Muscle layer of duodenum (tissue), 2 donors: ENCODE results near the gene PCK2.

Experiments used
- H3K27ac ChIP-seq: one replicate; pipeline ENCODE4 v1.7.0; 2013; ENCODE audit warnings: mild to moderate bottlenecking, low read length
- H3K27me3 ChIP-seq: one replicate; pipeline ENCODE4 v1.7.0; 2013; ENCODE audit warnings: low read depth, mild to moderate bottlenecking, control low read depth, low read length
- H3K36me3 ChIP-seq, 2 donors: one replicate each; pipeline ENCODE4 v1.7.0; 2013; ENCODE audit warnings: low read length in 2 of 2, control low read depth in 1 of 2, mild to moderate bottlenecking in 1 of 2; ENCODE audit not compliant: insufficient read depth in 2 of 2, control insufficient read depth in 1 of 2
- H3K4me1 ChIP-seq, 2 donors: one replicate each; pipeline ENCODE4 v1.7.0; 2013; ENCODE audit warnings: low read length in 2 of 2, mild to moderate bottlenecking in 2 of 2, control low read depth in 1 of 2, moderate library complexity in 1 of 2; ENCODE audit not compliant: insufficient read depth in 2 of 2, control insufficient read depth in 1 of 2
- H3K4me3 ChIP-seq, 2 donors: one replicate each; pipeline ENCODE4 v1.7.0; 2013; ENCODE audit warnings: low read length in 2 of 2, low read depth in 1 of 2, mild to moderate bottlenecking in 1 of 2
- H3K9me3 ChIP-seq, 2 donors: one replicate each; pipeline ENCODE4 v1.7.0; 2013; ENCODE audit warnings: low read length in 2 of 2, control low read depth in 1 of 2, mild to moderate bottlenecking in 1 of 2; ENCODE audit not compliant: control insufficient read depth in 1 of 2
- donor health status: healthy.

The PCK2 gene

GRCh38 chr14:24055971-24056799 is 37.9 kb upstream of the PCK2 start:
- Histone ChIP-seq H3K36me3 (no peaks in the 10 kb centered on the region), H3K4me1 (peaks cover 0 to 12% of the 10 kb centered on the region in 2 donors), H3K9me3 (no peaks in the 10 kb centered on the region), H3K27me3 (no peaks in the 10 kb centered on the region), H3K4me3 (no peak overlapping the region), H3K27ac (no peak overlapping the region)

- H3K27ac ChIP-seq = no peak overlapping the region
- H3K4me1 ChIP-seq = peaks cover 0 to 7% of the 10 kb centered on the region in 2 donors
- H3K36me3 ChIP-seq = no peaks in the 10 kb centered on the region
- no peaks in the 10 kb centered on the region for H3K27me3 ChIP-seq
- no peaks in the 10 kb centered on the region for H3K9me3 ChIP-seq
- H3K4me3 ChIP-seq = no peak overlapping the region
Measured at GRCh38 chr14:24056800-24057184, 37.3 kb upstream of the PCK2 start.

GRCh38 chr14:24057271-24057670 is 36.8 kb upstream of the PCK2 start:
- Histone ChIP-seq H3K4me3 (no peak overlapping the region), H3K9me3 (no peaks in the 10 kb centered on the region), H3K27me3 (no peaks in the 10 kb centered on the region), H3K27ac (no peak overlapping the region), H3K36me3 (no peaks in the 10 kb centered on the region), H3K4me1 (peaks cover 0 to 5% of the 10 kb centered on the region in 2 donors)

- Histone ChIP-seq H3K4me3 (no peak overlapping the region), H3K27ac (no peak overlapping the region), H3K9me3 (no peaks in the 10 kb centered on the region), H3K36me3 (no peaks in the 10 kb centered on the region), H3K27me3 (no peaks in the 10 kb centered on the region), H3K4me1 (no peaks in the 10 kb centered on the region)
Measured at GRCh38 chr14:24057867-24058259, 36.2 kb upstream of the PCK2 start.

- Histone ChIP-seq H3K27ac (no peak overlapping the region), H3K4me1 (no peaks in the 10 kb centered on the region), H3K27me3 (no peaks in the 10 kb centered on the region), H3K9me3 (no peaks in the 10 kb centered on the region), H3K36me3 (no peaks in the 10 kb centered on the region), H3K4me3 (no peak overlapping the region)
Measured at GRCh38 chr14:24058260-24058950, 35.7 kb upstream of the PCK2 start.

GRCh38 chr14:24058951-24059475 is 35.1 kb upstream of the PCK2 start:
- H3K4me3 ChIP-seq = no peak overlapping the region
- H3K27me3 ChIP-seq = no peaks in the 10 kb centered on the region
- no peaks in the 10 kb centered on the region for H3K36me3 ChIP-seq
- no peaks in the 10 kb centered on the region for H3K4me1 ChIP-seq
- H3K27ac ChIP-seq = no peak overlapping the region
- H3K9me3 ChIP-seq = no peaks in the 10 kb centered on the region

- Histone ChIP-seq H3K36me3 (no peaks in the 10 kb centered on the region), H3K9me3 (no peaks in the 10 kb centered on the region), H3K27me3 (no peaks in the 10 kb centered on the region), H3K4me3 (no peak overlapping the region), H3K27ac (no peak overlapping the region), H3K4me1 (no peaks in the 10 kb centered on the region)
Measured at GRCh38 chr14:24059841-24060388, 34.2 kb upstream of the PCK2 start.

- H3K4me1 ChIP-seq = no peaks in the 10 kb centered on the region
- H3K4me3 ChIP-seq = no peak overlapping the region
- H3K36me3 ChIP-seq = no peaks in the 10 kb centered on the region
- no peaks in the 10 kb centered on the region for H3K9me3 ChIP-seq
- H3K27ac ChIP-seq = no peak overlapping the region
- no peaks in the 10 kb centered on the region for H3K27me3 ChIP-seq
Measured at GRCh38 chr14:24060443-24060842, 33.7 kb upstream of the PCK2 start.

GRCh38 chr14:24060984-24061913 is 32.9 kb upstream of the PCK2 start:
- peak overlapping the region; percentile 10 for H3K27ac ChIP-seq

GRCh38 chr14:24062216-24062980 is 31.7 kb upstream of the PCK2 start:
- Histone ChIP-seq H3K9me3 (no peaks in the 10 kb centered on the region), H3K4me3 (no peak overlapping the region), H3K36me3 (no peaks in the 10 kb centered on the region), H3K4me1 (no peaks in the 10 kb centered on the region), H3K27me3 (no peaks in the 10 kb centered on the region), H3K27ac (peak overlapping the region; percentile 10)

More at GRCh38 chr14:24060984-24061913, 32.9 kb upstream of the PCK2 start:
- Histone ChIP-seq H3K9me3 (no peaks in the 10 kb centered on the region), H3K36me3 (no peaks in the 10 kb centered on the region), H3K27me3 (no peaks in the 10 kb centered on the region), H3K4me3 (no peak overlapping the region), H3K4me1 (no peaks in the 10 kb centered on the region)
